Fibroblast of lung (primary cell): ENCODE data around the gene VEGFC. TPM values are rescaled to one million over a fixed set of nuclear protein-coding genes. Genes with fewer than 3 reads are reported as not detected.

Experiments
- DNase-seq, 2 donors: peaks; one replicate each; pipeline versions ENCODE4 v3.0.0 to v3.0.0-alpha.2; 2010; ENCODE audit warnings: low read depth in 2 of 2
- H2AFZ ChIP-seq: 2 replicates; pipeline ENCODE4 v1.5.1; 2012; ENCODE audit warnings: low read length, control low read depth, inconsistent platforms
- H3K27ac ChIP-seq: 2 replicates; pipeline ENCODE4 v1.5.1; 2011; ENCODE audit warnings: low read length, control low read depth; ENCODE audit not compliant: insufficient read depth
- H3K27me3 ChIP-seq: 2 replicates; pipeline ENCODE4 v1.5.1; 2011; ENCODE audit warnings: mild to moderate bottlenecking, low read length; ENCODE audit not compliant: control insufficient read depth, insufficient read depth
- H3K36me3 ChIP-seq: 2 replicates; pipeline ENCODE4 v1.5.1; 2011; ENCODE audit warnings: low read length; ENCODE audit not compliant: control insufficient read depth, insufficient read depth
- H3K4me1 ChIP-seq: 2 replicates; pipeline ENCODE4 v1.5.1; 2011; ENCODE audit warnings: low read length; ENCODE audit not compliant: control insufficient read depth, insufficient read depth; ENCODE audit errors: extremely low read depth
- H3K4me2 ChIP-seq: 2 replicates; pipeline ENCODE4 v1.5.1; 2011; ENCODE audit warnings: low read length, control low read depth; ENCODE audit not compliant: insufficient read depth; ENCODE audit errors: extremely low read depth
- H3K4me3 ChIP-seq, 4 experiments: fragments of 200-600 bp in 1 of 4; sonication (generic) in 1 of 4; replicated peaks in 1 of 4; 2 replicates each; pipeline ENCODE4 v1.5.1; 2011 to 2016; ENCODE audit warnings: low read length in 4 of 4, low read depth in 3 of 4, mild to moderate bottlenecking in 3 of 4, control low read depth in 2 of 4, inconsistent platforms in 1 of 4, mixed read lengths in 1 of 4; ENCODE audit not compliant: insufficient read depth in 1 of 4; ENCODE audit errors: control extremely low read depth in 1 of 4
- H3K79me2 ChIP-seq: 2 replicates; pipeline ENCODE4 v1.5.1; 2012; ENCODE audit warnings: mild to moderate bottlenecking, low read length, inconsistent platforms; ENCODE audit not compliant: control insufficient read depth, insufficient read depth
- H3K9ac ChIP-seq: 2 replicates; pipeline ENCODE4 v1.5.1; 2011; ENCODE audit warnings: mild to moderate bottlenecking, low read length, control low read depth; ENCODE audit not compliant: insufficient read depth
- H3K9me3 ChIP-seq: 2 replicates; pipeline ENCODE4 v1.5.1; 2012; ENCODE audit warnings: low read depth, low read length; ENCODE audit not compliant: control insufficient read depth, insufficient read depth
- H4K20me1 ChIP-seq: 2 replicates; pipeline ENCODE4 v1.5.1; 2011; ENCODE audit warnings: low read length; ENCODE audit not compliant: control insufficient read depth, insufficient read depth; ENCODE audit errors: extremely low read depth
- EZH2 ChIP-seq: IDR thresholded peaks from 2 replicates; pipeline ENCODE4 v1.5.1; 2012; ENCODE audit warnings: low read length, control low read depth, mild to moderate bottlenecking; ENCODE audit errors: missing control alignments
- polyA plus RNA-seq, 2 donors: library from polyadenylated mRNA; depleted of rRNA in 1 of 2; stranded (reverse) in 1 of 2; unstranded in 1 of 2; fragments of >200 nt; gene quantifications; 2 replicates each; pipeline ENCODE4 v1.2.1, GENCODE V29; 2011 to 2012; ENCODE audit warnings: missing spikeins in 1 of 2
- total RNA-seq: library from RNA; depleted of rRNA; stranded (reverse); fragments of >200 nt; gene quantifications from 2 replicates; pipeline ENCODE4 v1.2.1, GENCODE V29; 2014
- TF ChIP-seq, protein P1 (sequence below), 2 donors: IDR thresholded peaks in 1 of 2; conservative IDR thresholded peaks in 1 of 2; 1 replicate in 1 of 2; 2 replicates in 1 of 2; pipeline ENCODE4 v1.5.1; 2011 to 2012; ENCODE audit warnings: low read length in 2 of 2, control low read depth in 1 of 2, inconsistent platforms in 1 of 2, low read depth in 1 of 2, mild to moderate bottlenecking in 1 of 2

VEGFC gene
- total and polyA plus RNA-seq, 2 donors (not counting 1 experiment from before 2014, with no cell fraction given), result 67.2 to 74.2 TPM

DNA sequence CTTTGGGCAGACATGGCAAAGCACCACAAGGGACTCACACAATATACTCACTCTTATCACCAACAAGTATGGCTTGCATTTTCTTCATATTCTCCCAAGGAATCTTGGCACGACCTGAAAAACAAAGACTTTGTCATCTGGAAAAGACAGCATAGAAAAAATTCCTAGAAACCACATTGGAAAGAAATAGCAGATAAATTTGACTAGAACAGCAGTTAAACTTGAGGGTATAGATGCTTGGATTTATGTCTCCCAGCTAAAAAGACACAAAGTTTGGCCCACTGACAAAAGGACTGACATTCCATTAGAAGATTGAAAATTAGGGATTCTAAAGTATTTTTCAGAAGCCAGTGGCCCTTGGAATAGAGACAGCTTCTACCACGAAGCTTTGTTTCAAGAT is 6.9 kb upstream of the VEGFC start:
- Histone ChIP-seq H3K79me2 (no peaks in the 10 kb centered on the region), H3K9ac (no peak overlapping the region), H2AFZ (no peak overlapping the region), H3K4me2 (no peak overlapping the region), H3K9me3 (no peaks in the 10 kb centered on the region), H4K20me1 (no peaks in the 10 kb centered on the region), H3K4me1 (no peaks in the 10 kb centered on the region), H3K36me3 (no peaks in the 10 kb centered on the region), H3K4me3 (no peak overlapping the region), H3K27ac (no peak overlapping the region), H3K27me3 (no peaks in the 10 kb centered on the region)
- TF ChIP-seq EZH2, result no peak
- TF ChIP-seq, protein P1, sequence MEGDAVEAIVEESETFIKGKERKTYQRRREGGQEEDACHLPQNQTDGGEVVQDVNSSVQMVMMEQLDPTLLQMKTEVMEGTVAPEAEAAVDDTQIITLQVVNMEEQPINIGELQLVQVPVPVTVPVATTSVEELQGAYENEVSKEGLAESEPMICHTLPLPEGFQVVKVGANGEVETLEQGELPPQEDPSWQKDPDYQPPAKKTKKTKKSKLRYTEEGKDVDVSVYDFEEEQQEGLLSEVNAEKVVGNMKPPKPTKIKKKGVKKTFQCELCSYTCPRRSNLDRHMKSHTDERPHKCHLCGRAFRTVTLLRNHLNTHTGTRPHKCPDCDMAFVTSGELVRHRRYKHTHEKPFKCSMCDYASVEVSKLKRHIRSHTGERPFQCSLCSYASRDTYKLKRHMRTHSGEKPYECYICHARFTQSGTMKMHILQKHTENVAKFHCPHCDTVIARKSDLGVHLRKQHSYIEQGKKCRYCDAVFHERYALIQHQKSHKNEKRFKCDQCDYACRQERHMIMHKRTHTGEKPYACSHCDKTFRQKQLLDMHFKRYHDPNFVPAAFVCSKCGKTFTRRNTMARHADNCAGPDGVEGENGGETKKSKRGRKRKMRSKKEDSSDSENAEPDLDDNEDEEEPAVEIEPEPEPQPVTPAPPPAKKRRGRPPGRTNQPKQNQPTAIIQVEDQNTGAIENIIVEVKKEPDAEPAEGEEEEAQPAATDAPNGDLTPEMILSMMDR (conservative IDR thresholded peaks at IDR 0.05 in 1 of 2, IDR thresholded peaks at IDR 0.05 in 1 of 2; ENCODE audit: low read depth in 1 of 2, low read length in 2 of 2), result no peak
- peak in 1 of 2 donors; percentile 69 for DNase-seq

- no peaks in the 10 kb centered on the region for H3K27me3 ChIP-seq
- H3K36me3 ChIP-seq, result no peaks in the 10 kb centered on the region
- H3K4me1 ChIP-seq, result peaks cover 1% of the 10 kb centered on the region
- no peaks in the 10 kb centered on the region for H4K20me1 ChIP-seq
- H3K9ac ChIP-seq, result no peak overlapping the region
- no peak overlapping the region for H2AFZ ChIP-seq
- no peaks in the 10 kb centered on the region for H3K79me2 ChIP-seq
- H3K4me2 ChIP-seq, result no peak overlapping the region
- H3K9me3 ChIP-seq, result no peaks in the 10 kb centered on the region
- H3K4me3 ChIP-seq, result no peak overlapping the region
- H3K27ac ChIP-seq, result no peak overlapping the region
- no peak for DNase-seq
- TF ChIP-seq, protein P1 (conservative IDR thresholded peaks at IDR 0.05 in 1 of 2, IDR thresholded peaks at IDR 0.05 in 1 of 2; ENCODE audit: low read depth in 1 of 2, low read length in 2 of 2), result no peak
- no peak for TF ChIP-seq EZH2
These were observed 5.8 kb upstream of the VEGFC start for GRCh38 chr4:176798540-176798939.

DNA sequence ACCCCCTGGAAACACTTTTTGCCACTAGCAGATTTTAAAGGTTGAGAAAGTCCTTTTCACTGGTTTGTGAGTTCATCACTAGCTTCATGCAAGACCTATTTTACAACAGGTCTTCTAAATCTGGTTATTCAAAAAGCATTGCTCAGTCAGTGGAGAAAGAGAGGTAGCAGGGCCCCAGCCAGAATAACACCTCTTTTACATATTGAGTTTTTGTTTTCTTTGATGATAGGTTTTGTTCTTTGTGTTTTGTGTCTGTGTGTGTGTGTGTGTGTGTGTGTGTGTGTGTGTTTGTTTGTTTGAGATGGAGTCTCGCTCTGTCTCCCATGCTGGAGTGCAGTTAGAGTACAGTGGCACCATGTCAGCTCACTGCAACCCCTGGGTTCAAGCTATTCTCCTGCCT is 2.7 kb upstream of the VEGFC start:
- Histone ChIP-seq H3K27ac (peak overlapping the region; percentile 78), H2AFZ (no peak overlapping the region), H3K9ac (no peak overlapping the region)

More for the DNA sequence above, 2.7 kb upstream of the VEGFC start:
- no peaks in the 10 kb centered on the region for H3K9me3 ChIP-seq
- TF ChIP-seq, protein P1 (conservative IDR thresholded peaks at IDR 0.05 in 1 of 2, IDR thresholded peaks at IDR 0.05 in 1 of 2; ENCODE audit: low read depth in 1 of 2, low read length in 2 of 2), result no peak
- no peak for TF ChIP-seq EZH2
- peaks cover 18% of the 10 kb centered on the region for H3K79me2 ChIP-seq
- peaks cover 7% of the 10 kb centered on the region for H3K4me1 ChIP-seq
- DNase-seq, result no peak
- no peaks in the 10 kb centered on the region for H3K36me3 ChIP-seq
- H3K27me3 ChIP-seq, result no peaks in the 10 kb centered on the region
- no peak overlapping the region for H3K4me3 ChIP-seq
- no peak overlapping the region for H3K4me2 ChIP-seq
- no peaks in the 10 kb centered on the region for H4K20me1 ChIP-seq
